Neural cell (in vitro differentiated cells): Measurements from ENCODE around the gene PRSS2. TPM values are rescaled to one million over a fixed set of nuclear protein-coding genes. Genes with fewer than 3 reads are reported as not detected.

Experiments used
- H2AFZ ChIP-seq: fragments of 200-600, 300-800 bp; sonication (generic), shearing (Covaris generic); 2 replicates; pipeline ENCODE4 v1.6.0; 2014; ENCODE audit warnings: low read depth, mild to moderate bottlenecking, antibody characterized with exemption, low read length, moderate library complexity
- H3F3A ChIP-seq: fragments of 200-600 bp; shearing (Covaris generic); 2 replicates; pipeline ENCODE4 v1.6.1; 2016; ENCODE audit warnings: mild to moderate bottlenecking, moderate library complexity, mixed read lengths, antibody characterized with exemption, low read length; ENCODE audit not compliant: insufficient read depth, poor library complexity, severe bottlenecking
- H3K27ac ChIP-seq: fragments of 200-600, 300-800 bp; sonication (generic), shearing (Covaris generic); 2 replicates; pipeline ENCODE4 v1.5.1; 2014; ENCODE audit warnings: mild to moderate bottlenecking, low read length, moderate library complexity
- H3K27me3 ChIP-seq: fragments of 300-800, 200-600 bp; sonication (generic), shearing (Covaris generic); 2 replicates; pipeline ENCODE4 v1.6.0; 2014; ENCODE audit warnings: mild to moderate bottlenecking, low read depth, low read length, moderate library complexity; ENCODE audit not compliant: insufficient read depth
- H3K36me3 ChIP-seq: fragments of 300-800, 200-600 bp; sonication (generic), shearing (Covaris generic); 2 replicates; pipeline ENCODE4 v1.5.1; 2014; ENCODE audit warnings: mild to moderate bottlenecking, antibody characterized with exemption, low read length, moderate library complexity; ENCODE audit not compliant: insufficient read depth
- H3K4me2 ChIP-seq: fragments of 300-800, 200-600 bp; sonication (generic), shearing (Covaris generic); 2 replicates; pipeline ENCODE4 v1.6.0; 2014; ENCODE audit warnings: mild to moderate bottlenecking, low read length
- H3K4me3 ChIP-seq: fragments of 300-800, 200-600 bp; sonication (generic), shearing (Covaris generic); 2 replicates; pipeline ENCODE4 v1.5.1; 2014; ENCODE audit warnings: mild to moderate bottlenecking, low read length, moderate library complexity
- H3K79me2 ChIP-seq: fragments of 200-600 bp; shearing (Covaris generic); replicated peaks from 2 replicates; pipeline ENCODE4 v1.6.0; 2014; ENCODE audit warnings: mild to moderate bottlenecking, low read length, moderate library complexity; ENCODE audit not compliant: insufficient read depth
- H3K9ac ChIP-seq: fragments of 300-800, 200-600 bp; sonication (generic), shearing (Covaris generic); 2 replicates; pipeline ENCODE4 v1.6.1; 2016; ENCODE audit warnings: mild to moderate bottlenecking, low read length, mixed read lengths
- H3K9me2 ChIP-seq: fragments of 200-600 bp; shearing (Covaris generic); 2 replicates; pipeline ENCODE4 v1.6.1; 2016; ENCODE audit warnings: mild to moderate bottlenecking, low read length, mixed read lengths; ENCODE audit not compliant: insufficient read depth
- H3K9me3 ChIP-seq: fragments of 200-600, 300-800 bp; sonication (generic), shearing (Covaris generic); 2 replicates; pipeline ENCODE4 v1.6.1; 2016; ENCODE audit warnings: mild to moderate bottlenecking, mixed run types, low read length, moderate library complexity, mixed read lengths
- H4K20me1 ChIP-seq: fragments of 200-600 bp; shearing (Covaris generic); 2 replicates; pipeline ENCODE4 v1.6.1; 2016; ENCODE audit warnings: mild to moderate bottlenecking, mixed run types; ENCODE audit not compliant: insufficient read depth
- CTCF ChIP-seq: fragments of 450-650 bp; IDR thresholded peaks from 2 replicates; pipeline ENCODE4 v1.5.1; 2014; ENCODE audit warnings: antibody characterized with exemption, mild to moderate bottlenecking, moderate library complexity; ENCODE audit not compliant: poor library complexity, severe bottlenecking
- EP300 ChIP-seq: fragments of 450-650 bp; conservative IDR thresholded peaks from 2 replicates; pipeline ENCODE4 v1.6.1; 2014; ENCODE audit warnings: antibody characterized with exemption, mild to moderate bottlenecking, moderate library complexity; ENCODE audit not compliant: poor library complexity, severe bottlenecking
- EZH2 ChIP-seq: fragments of 200-600, 300-800 bp; shearing (Covaris generic), sonication (generic); IDR thresholded peaks from 2 replicates; pipeline ENCODE4 v1.6.1; 2014; ENCODE audit warnings: antibody characterized with exemption, low read length, borderline replicate concordance, mild to moderate bottlenecking; ENCODE audit not compliant: insufficient read depth, poor library complexity, severe bottlenecking
- MXI1 ChIP-seq: fragments of 450-650 bp; conservative IDR thresholded peaks from 2 replicates; pipeline ENCODE4 v1.6.1; 2014; ENCODE audit warnings: antibody characterized with exemption, mild to moderate bottlenecking; ENCODE audit not compliant: poor library complexity, severe bottlenecking
- POLR2AphosphoS5 ChIP-seq: IDR thresholded peaks from 2 replicates; pipeline ENCODE4 v1.6.1; 2012
- RAD21 ChIP-seq: fragments of 450-650 bp; conservative IDR thresholded peaks from 2 replicates; pipeline ENCODE4 v1.6.1; 2014; ENCODE audit warnings: antibody characterized with exemption, mild to moderate bottlenecking, moderate library complexity
- REST ChIP-seq: IDR thresholded peaks from 2 replicates; pipeline ENCODE4 v1.6.1; 2012; ENCODE audit warnings: borderline replicate concordance
- SMC3 ChIP-seq: fragments of 450-650 bp; conservative IDR thresholded peaks from 2 replicates; pipeline ENCODE4 v1.6.1; 2014; ENCODE audit warnings: antibody characterized with exemption, mild to moderate bottlenecking, moderate library complexity; ENCODE audit not compliant: poor library complexity
- TAF1 ChIP-seq: IDR thresholded peaks from 2 replicates; pipeline ENCODE4 v1.6.1; 2012; ENCODE audit warnings: low read depth
- polyA plus RNA-seq: library from polyadenylated mRNA; depleted of rRNA; stranded (reverse); fragments of >200 nt; gene quantifications from 2 replicates; pipeline ENCODE4 v1.2.3, GENCODE V29; 2014

The PRSS2 gene
- polyA plus RNA-seq, 1 donor from 2014 or later = not detected

- no peak overlapping the region for H3K9ac ChIP-seq
- H3K36me3 ChIP-seq = no peaks in the 10 kb centered on the region
- H3F3A ChIP-seq = no peaks in the 10 kb centered on the region
- H3K4me3 ChIP-seq = no peak overlapping the region
- no peaks in the 10 kb centered on the region for H3K9me3 ChIP-seq
- no peaks in the 10 kb centered on the region for H4K20me1 ChIP-seq
- no peak overlapping the region for H3K4me2 ChIP-seq
- no peak overlapping the region for H3K27ac ChIP-seq
- TF ChIP-seq CTCF (no peak), EZH2 (no peak), SMC3 (no peak), RAD21 (no peak), REST (no peak), MXI1 (no peak), POLR2AphosphoS5 (no peak), EP300 (no peak), TAF1 (no peak)
- no peak overlapping the region for H2AFZ ChIP-seq
- H3K9me2 ChIP-seq = no peaks in the 10 kb centered on the region
- H3K27me3 ChIP-seq = no peaks in the 10 kb centered on the region
- H3K79me2 ChIP-seq = no peaks in the 10 kb centered on the region
Measured at GRCh38 chr7:142788303-142789289, 17.8 kb downstream of the PRSS2 start.

GRCh38 chr7:142789441-142789840 is 18.7 kb downstream of the PRSS2 start:
- Histone ChIP-seq H3K4me3 (no peak overlapping the region), H2AFZ (no peak overlapping the region), H3K4me2 (no peak overlapping the region), H3K79me2 (no peaks in the 10 kb centered on the region), H3K9ac (no peak overlapping the region), H3K27ac (no peak overlapping the region), H3K9me3 (no peaks in the 10 kb centered on the region), H4K20me1 (no peaks in the 10 kb centered on the region), H3K27me3 (no peaks in the 10 kb centered on the region), H3K36me3 (no peaks in the 10 kb centered on the region), H3F3A (no peaks in the 10 kb centered on the region), H3K9me2 (no peaks in the 10 kb centered on the region)
- TF ChIP-seq RAD21 = no peak
- no peak for TF ChIP-seq CTCF
- TF ChIP-seq TAF1 = no peak
- TF ChIP-seq EZH2 = no peak
- no peak for TF ChIP-seq POLR2AphosphoS5
- TF ChIP-seq REST = no peak
- TF ChIP-seq SMC3 = no peak
- no peak for TF ChIP-seq MXI1
- no peak for TF ChIP-seq EP300
